ENCODE results near the gene ZIC4.

- no peak for TF ChIP-seq CTCF (IDR thresholded peaks at IDR 0.05)
- no peak for TF ChIP-seq POLR2A (IDR thresholded peaks at IDR 0.05)
These were observed 18.3 kb downstream of the ZIC4 start for GRCh38 chr3:147387885-147388699.

Measured in prostate gland (tissue), 2 donors.